HG03520 (cell line): ENCODE data around the gene COL4A3.

Source experiments
- ATAC-seq: cut with Tn5 transposase; IDR thresholded peaks from one replicate; pipeline ENCODE4 v1.9.1; 2021; ENCODE audit warnings: mild to moderate bottlenecking, moderate library complexity; ENCODE audit not compliant: unreplicated experiment

COL4A3 gene

DNA sequence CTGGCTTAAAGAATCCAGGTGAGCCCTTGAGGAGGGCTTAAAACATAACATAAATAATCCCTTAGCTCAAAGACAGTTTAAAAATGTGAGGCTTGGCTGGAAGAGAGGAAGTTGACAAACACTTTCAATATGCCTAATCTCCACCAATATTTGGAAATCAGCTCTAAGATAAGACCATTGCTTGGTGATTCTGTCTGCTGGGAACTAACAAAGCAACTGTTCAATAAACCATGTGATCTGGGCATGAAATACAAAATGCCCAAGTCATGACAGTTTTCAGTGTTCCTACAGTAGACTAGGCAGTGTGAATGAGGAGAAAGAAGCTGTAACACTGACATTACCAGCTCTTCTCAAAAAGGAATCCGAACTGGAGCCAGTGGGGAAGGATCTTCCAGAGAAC lies 171.3 kb downstream of the COL4A3 start:
- ATAC-seq: no peak

- no peak for ATAC-seq
These were observed 173.0 kb downstream of the COL4A3 start for GRCh38 chr2:227337442-227337841.

DNA sequence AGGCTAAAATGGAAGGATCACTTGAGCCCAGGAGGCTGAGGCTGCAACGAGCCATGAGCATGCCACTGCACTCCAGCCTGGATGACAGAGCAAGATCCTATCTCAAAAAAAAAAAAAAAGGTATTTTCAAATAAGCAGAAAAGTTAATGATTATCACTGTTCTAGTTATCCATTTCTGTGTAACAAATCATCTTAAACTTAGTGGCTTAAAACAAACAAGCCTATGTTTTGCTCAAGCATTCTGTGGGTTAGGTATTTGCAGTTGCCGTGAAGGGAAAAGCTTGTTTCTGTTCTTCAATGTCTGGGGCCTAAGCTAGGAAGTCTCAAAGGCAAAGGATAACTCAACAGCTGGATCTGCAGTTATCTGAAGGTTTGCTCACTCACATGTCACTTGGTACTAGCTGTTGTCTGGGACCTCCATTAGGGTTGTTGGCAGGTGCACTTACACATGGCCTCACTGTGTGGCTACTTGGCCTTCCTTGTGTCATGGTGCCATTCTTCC lies 174.7 kb downstream of the COL4A3 start:
- no peak for ATAC-seq

DNA sequence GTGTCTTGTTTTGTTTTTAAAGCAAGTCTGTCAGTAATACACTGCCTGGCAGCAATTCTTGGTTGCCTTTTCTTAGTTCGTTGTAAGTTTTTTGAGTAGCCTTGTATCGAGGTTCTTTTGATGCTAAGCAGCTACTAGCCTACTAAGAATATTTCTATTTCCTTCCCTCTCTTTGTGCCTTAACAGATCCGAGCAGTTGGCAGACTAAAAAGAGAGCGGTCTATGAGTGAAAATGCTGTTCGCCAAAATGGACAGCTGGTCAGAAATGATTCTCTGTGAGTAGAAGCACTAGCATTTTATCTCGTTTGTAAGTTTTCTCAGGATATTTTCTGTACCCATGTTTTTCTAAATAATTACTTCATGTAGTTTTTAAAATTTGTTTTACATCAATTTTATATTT lies 175.7 kb downstream of the COL4A3 start:
- no peak for ATAC-seq

- no peak for ATAC-seq
These were observed 177.1 kb downstream of the COL4A3 start for GRCh38 chr2:227341553-227341952.

GRCh38 chr2:227344231-227344630 lies 179.8 kb downstream of the COL4A3 start:
- ATAC-seq: no peak

DNA sequence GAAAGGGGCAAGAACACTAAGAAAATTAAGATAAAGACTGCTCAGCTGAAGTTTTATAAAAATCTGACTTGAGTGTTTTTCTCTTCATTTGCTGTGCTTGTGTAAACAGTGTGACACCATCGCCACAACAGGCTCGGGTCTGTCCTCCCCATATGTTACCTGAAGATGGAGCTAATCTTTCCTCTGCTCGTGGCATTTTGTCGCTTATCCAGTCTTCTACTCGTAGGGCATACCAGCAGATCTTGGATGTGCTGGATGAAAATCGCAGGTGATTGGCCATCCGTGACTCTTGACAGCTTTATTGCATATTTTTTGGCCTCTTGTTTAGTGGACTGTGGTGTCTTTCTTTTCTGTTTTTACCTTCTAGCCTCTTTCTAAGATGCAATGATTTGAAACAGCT lies 182.7 kb downstream of the COL4A3 start:
- no peak for ATAC-seq

- ATAC-seq: no peak
These were observed 183.9 kb downstream of the COL4A3 start for GRCh38 chr2:227348324-227348723.

DNA sequence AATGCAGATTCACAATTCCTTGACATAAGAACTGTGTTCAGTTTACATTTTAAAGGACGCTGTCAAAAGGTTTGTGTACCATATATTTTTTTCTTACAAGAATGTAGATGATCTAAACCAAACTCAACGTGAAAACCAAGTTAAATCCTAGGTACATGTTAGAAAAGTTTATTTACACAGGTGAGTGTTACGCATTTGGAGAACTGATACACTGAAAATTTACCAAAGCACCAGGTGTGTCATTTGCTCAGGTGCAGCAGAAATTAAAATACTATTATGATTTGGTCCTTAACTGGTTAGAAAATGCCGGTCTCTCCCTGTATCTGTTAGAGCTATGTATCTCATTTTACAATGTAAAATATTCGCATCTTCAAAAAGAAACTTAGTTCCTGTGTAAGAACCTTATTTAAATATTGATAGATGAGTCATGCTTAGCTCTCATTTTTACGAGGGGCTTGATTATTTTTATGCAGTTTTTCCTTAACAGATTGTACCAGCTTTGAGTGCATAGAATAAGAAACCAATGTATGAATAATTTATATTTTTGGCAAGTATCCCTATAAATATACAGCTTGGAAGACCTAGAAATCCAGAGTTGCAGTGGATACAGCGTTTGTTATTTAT lies 185.7 kb downstream of the COL4A3 start:
- ATAC-seq: no peak

DNA sequence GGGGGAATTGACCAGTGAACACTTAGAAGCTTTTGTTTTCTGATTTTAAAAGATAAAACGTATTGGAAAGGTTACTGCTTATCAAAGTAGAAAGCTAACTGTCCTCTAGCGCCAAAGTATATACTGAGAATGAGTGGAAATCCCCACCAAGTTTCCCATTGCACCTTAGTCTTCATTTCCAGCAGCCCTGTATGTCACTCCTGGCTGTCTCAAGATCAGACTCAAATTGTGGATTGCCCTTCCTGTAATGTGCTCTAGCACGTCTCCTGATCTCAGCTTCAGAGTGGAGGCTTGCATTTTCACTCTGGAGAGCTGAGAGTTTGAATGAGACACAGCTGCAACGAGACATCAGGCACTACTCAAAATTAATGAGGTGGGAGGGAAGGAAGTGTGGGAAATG lies 187.2 kb downstream of the COL4A3 start:
- no peak for ATAC-seq

DNA sequence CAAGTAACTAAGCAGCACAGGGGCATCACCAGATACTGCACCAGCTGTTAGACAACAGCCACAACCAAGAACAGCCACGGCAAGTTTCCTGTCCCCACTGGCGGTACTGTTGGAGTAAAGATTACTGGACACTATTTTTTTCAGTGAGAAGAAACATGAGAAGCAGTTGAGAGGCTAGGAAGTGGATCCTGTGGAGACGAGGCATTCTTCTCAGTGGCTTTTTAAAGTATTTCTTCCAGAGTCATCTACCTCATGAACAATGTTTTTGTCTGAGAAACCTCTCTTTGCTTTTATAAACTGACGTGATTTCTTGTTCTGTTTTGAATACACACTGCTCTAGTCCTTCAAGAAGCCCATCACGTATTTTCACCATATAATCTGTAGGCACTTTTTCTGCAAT lies 195.9 kb downstream of the COL4A3 start:
- ATAC-seq: no peak

DNA sequence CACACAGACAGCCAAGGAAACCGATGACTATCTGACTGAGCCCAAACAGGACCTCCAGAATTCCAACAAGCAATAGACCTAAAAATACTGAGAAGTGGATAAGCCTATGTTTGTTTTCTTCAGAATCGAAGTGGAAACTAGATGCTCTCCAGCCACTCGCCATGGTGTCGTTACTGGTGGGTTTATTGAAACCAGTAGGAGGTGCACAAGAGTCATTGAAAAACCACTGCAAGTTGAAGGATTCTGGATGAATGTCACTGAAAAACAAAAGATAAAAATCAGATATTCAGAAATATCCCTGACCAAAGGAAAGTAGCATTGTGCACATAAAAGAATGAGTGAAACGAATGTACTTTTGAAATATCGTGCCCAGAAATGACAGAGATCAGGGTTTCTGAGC lies 199.3 kb downstream of the COL4A3 start:
- no peak for ATAC-seq
